Dermis microvascular lymphatic vessel endothelial cell (primary cell): Measurements from ENCODE around the gene NRXN2. TPM values are rescaled to one million over a fixed set of nuclear protein-coding genes. Genes with fewer than 3 reads are reported as not detected.
A peak's percentile ranks its signal among the peaks of the same experiment; 100 is the strongest.

Experiments used
- DNase-seq, 2 donors: peaks; one replicate each; pipeline versions ENCODE4 v3.0.0 to v3.0.0-alpha.2; 2010; ENCODE audit warnings: low read depth in 2 of 2
- total RNA-seq: library from RNA; depleted of rRNA; stranded (reverse); fragments of >200 nt; gene quantifications from 2 replicates; pipeline ENCODE4 v1.2.1, GENCODE V29; 2014

Gene NRXN2
- total RNA-seq = not detected in 2 replicates

DNA sequence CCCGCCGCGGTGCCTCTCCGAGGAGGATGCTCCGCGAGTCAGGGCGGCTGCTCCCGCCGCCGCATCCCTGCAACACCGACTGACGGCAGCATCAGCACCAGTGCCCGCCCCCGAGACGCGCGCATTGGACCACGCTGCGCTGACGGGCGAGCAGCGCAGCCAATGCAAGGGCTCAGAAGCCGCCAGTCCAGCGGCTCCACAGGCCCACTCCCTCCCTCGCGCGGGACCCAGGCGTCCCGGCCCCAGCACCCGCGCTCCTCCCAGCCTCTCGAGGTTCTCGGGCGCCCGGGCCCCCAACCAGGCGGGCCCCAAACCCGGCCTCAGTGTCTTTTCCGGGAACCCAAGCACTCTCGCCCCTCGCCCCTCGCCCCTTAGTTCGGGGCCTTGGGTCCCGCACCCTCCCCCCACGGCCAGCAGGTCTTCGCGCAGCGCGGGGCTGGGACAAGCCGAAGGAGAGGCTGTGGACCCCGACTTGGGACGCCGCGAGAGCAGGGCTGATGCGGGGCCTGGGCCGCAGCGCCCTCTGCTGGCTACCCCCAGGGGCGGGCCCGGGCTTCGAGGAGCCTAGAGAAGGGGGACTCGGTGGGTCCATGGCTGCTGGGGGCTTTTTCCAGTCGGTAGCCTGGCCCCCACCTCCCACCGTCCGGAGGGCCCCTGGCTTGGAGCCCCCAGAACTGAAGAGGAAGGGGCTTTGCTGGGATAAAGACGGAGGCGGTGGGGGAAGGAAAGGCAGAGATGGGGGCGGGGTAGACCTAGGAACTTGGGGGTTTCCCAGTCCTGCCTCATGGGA lies at the start of gene NRXN2:
TSS of gene NRXN2 (minus strand) at position 81 of the 790 bp plus-strand sequence. CDS start 9,498 bp downstream, outside the sequence.
- peak; percentile 44 to 78 for DNase-seq

DNA sequence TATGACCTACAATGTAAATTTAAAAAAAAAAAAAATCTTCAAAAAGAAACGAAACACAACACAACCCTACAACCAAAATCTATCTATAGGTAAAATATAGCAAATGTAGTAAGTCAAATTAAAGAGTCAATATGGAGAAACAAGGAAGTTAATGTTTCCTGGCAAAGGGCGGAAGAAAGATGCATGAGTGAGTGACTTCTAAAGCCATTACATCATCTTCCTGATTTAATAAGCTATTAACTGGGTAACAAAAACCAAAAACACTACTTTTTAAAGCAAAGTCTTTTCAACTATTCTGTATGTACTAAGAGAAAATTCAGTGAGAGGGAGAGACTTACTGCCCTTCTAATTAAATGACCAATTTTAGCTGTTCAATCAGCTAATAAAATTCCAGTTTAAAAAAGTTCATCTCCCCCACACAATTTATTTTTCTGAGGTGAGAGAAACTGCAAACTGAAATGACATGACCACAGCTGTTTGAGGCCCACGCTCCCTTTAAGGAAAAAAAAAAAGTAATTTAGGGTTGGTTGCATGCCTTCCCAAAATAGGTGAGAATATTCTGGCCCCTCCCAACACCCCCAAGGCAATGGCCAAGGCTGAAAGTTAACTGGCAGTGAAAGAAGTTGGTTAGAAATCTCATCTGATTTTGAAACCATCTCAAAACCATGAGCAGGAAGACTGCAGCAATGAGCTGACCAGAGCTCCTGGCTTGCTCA lies 49.5 kb upstream of the NRXN2 start:
- DNase-seq = peak in 1 of 2 donors; percentile 43

DNA sequence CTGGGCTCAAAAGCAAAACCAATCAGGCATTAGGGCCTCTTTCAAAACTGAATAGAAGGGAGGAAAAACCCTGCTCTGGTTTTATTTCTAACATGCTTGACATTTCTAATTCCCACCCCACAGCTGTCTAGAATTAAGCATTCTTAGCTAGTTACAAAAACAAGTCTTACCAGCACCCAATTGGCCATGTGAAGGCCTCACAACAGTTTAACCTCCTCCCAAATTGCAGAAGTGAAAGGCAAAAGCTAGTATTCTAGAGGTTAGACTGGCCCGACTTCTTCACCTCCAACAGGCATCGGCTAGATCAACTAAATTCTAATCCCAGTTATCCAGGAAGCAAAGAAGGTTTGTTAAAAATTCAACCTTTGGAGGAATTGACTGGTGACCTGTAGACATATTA lies 48.9 kb upstream of the NRXN2 start:
- no peak for DNase-seq

- DNase-seq = no peak
Observed at GRCh38 chr11:64770120-64770519, 47.1 kb upstream of the NRXN2 start.

DNA sequence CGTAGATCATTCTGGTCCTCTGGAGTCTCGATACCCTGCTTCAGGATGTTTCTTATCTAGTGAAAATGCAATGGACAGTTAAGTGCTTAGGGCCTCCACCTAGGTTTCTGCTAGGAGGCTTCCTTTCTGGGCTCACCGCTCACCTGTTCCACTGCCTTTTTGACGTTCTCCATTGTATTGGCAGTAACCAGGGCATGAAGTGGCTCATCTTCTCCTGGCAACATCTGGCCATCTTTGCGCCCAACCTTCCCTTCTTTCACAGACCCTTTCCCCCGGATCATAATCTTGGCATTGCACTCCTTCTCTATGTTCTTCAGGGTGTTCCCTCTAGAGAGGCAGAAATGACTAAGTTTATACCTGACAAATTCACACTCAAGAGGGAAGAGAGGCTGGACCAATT lies 46.3 kb upstream of the NRXN2 start:
- DNase-seq = no peak

- DNase-seq = no peak
Observed at GRCh38 chr11:64768300-64768694, 45.3 kb upstream of the NRXN2 start.

DNA sequence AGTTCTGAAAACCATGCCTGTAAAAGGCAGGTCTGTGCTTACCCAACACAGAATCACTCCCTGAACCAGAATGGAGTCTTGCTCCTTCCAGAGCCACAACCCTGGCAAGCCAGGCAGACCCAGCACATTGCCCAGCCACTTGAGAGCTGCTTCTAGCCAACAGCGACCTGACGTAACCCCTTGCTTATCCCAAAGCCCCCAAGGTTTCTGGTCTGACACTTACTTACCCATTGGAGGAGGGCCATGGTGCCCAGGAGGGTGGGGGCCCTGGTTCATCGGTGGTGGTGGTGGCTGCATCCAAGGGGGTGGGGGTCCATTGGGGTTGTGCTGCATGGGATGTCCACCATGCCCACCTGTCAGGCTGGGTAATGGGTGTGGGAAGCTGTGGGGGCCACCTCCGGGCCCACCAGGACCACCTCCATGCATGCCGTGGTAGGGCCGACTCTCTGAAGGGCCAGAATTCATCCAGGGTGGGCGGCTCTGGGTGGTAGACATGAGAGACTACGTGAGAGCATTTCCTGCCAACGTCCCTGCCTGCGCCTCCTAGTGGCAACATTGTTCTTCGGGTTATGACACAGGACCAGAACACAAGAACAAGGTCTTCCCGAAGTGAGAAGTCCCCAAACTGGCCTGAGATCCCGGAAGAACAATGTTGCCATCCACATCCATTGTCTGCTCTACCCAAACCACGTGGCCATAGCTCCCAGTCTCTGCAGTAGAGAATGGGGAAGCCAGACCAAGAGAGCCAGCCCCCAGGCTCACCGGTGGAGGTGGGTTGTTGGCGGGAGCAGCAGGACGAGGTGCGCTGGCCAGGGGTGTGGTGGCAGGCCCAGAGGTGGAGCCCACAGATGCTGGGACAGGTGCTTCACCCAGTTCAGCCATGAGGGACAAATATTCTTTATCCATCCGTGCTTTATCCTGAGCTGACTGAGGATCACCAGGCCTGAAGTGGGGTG lies 44.6 kb upstream of the NRXN2 start:
- DNase-seq = peak in 1 of 2 donors; percentile 75

DNA sequence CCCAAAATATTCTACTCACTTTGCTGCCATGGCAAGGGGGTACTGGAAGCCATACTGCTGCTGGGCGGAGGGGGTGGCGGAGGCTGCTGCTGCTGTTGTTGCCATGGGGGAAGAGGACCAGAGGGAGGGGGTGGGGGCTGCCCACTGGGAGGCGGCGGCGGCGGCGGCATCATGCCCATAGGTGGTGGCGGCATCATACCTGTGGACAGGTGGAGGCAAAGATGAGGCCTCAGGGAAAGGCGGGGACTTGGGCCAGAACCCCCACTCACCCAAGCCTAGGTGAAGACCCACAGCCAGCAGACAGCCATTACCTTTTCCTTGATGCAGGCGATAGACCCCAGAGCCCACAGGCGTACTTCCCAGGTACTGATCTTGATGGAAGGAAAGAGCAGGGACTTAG lies 43.9 kb upstream of the NRXN2 start:
- DNase-seq = no peak

DNA sequence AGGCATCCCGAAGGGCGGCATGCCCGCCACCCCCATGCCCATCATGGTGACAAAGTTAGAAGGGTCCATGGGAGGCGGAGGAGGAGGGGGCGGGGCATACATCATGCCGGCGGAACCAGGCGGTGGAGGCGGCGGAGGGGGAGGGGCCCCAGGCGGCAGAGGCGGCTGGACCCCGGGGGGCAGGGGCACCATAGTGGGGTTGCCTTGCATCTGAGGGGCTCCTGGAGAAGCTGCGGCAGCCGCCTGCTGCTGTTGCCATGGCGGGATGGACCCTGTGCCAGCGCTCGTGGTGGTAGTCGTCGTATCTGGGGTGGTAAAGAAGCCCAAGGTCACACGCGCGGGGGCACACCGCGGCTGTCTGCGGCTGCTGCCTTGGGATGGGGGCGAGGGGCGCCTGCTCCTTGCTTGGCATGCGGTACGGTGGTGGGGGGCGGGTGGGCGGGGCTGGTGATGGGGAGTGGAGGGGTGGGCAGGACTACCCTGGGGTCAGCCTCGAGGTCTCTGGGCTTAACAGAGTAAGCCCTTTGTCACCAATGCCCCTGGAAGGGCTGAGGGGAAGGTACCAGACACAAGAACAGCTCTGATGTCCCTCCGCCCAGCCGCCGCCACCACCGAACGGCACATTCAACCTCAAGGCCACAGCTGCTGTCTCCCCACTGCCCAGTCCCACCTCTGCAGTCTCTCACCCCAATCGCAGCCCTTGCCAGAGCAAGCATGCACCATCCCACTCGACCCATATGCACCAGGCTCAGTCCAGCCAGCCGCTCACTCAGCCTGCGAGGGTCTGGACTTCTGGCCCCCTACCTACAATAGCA lies 43.1 kb upstream of the NRXN2 start:
- DNase-seq = no peak

- DNase-seq = no peak
Observed at GRCh38 chr11:64765291-64765850, 42.4 kb upstream of the NRXN2 start.

DNA sequence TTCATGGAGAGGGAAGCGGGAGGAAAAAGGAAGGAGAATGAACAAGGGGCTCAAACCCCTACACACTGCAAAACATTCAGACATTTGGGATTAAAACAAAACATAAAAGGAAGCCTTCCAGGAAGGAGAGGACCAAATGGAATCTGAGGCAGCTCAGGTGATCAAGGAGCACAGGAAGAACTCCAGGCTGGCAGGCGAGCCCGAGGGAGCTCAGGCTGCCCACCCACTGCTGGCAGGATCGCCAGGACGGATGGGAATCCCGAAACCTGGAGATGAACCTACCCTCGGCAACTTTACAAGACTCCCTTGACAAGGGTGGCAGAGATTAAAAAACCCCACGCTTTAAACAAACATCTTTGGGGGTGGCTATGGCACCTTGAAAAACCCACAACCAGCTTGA lies 41.8 kb upstream of the NRXN2 start:
- no peak for DNase-seq

DNA sequence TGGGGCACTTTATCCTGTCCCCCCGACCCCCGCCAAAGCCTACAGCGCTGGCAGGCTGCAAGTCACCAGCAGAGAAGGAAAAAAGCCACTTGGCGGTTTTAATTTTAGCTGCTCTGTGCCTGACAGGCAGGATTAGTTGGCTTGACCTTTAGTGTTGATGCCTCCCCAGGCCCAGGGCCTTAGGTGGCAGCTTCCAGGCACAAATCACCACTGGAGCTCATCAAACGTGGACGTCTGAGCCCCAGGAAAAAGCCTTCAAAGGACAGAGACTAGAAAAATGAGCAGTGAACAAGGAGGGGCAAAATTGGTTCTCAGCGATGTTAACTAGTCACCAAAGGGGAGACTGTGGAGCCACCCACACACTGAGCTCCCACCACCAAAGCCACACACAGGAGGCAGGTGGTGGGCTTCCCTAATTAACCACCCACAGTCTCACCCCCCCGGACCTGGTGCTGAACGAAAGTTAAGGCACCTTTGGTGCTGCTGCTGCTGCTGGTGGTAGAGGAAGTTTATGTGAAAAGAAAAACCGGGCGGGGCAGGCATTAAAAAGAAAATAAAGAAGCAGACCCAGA lies 41.1 kb upstream of the NRXN2 start:
- no peak for DNase-seq

DNA sequence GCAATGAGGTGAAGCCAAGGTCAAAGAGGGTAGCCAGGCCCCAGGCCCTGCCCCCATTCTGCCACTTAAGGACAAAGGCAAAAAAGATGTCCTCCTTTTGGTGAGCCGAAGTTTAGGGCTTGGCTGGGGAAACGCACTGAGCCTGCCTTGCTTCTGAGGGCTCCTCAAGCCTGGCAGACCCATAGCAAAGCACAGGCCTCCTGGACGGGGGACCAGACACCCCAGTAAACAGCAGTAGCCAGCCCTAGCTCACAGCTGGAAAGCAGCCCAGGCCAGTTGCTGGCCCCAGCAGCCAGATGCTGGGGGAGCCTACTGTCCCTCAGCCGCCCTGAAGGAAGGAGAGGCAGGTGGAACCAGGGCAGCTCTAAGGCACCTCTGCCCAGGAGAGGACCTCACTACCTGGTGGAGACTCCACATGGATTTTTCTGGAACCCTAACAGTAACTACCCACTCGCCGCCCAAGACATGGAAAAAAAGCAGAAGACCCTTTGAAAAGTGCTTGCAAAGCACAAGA lies 40.6 kb upstream of the NRXN2 start:
- DNase-seq = no peak

DNA sequence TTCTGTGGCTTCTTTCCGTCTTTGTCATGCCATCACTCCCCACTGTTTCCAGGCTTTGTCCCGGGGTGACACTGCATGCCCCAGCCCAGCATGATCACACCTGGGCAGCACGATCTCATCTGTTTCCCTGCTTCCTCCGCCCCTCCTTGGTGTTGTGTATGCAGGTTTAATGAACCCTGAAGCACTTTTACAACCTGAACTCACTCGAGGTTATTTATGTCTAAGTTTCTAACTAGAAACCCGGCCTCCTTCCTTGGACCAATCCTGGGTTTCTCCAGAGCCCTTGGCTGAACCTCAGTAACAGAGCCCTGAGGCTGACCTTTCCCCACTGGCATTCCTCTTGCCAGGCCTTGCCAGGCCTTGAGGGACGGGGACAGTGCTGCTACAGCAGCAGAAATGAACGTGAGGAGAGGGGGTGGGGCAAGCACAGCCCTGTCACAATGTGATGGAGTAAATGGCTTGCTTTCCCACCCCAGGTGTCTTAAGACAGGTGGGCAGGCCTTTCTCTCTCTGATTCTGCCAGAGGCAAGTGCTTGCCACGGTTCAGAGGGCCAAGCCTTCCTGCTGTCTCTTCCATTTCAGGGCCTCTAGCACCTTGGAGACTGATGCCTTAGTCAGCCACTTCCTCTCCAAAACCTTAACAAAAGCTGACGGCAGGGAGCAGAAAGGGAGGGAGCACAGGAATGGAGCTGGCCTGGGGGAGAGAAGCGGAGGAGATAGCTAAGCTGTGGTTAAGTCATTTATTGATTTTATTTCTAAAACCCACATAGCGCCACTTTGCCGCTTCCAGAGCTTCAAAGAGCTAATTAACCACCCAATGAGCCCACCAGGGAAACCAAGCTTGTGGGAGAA lies 39.9 kb upstream of the NRXN2 start:
- peak in 1 of 2 donors; percentile 61 for DNase-seq

GRCh38 chr11:64762277-64762673 lies 39.3 kb upstream of the NRXN2 start:
- no peak for DNase-seq

GRCh38 chr11:64760759-64761420 lies 37.9 kb upstream of the NRXN2 start:
- no peak for DNase-seq

DNA sequence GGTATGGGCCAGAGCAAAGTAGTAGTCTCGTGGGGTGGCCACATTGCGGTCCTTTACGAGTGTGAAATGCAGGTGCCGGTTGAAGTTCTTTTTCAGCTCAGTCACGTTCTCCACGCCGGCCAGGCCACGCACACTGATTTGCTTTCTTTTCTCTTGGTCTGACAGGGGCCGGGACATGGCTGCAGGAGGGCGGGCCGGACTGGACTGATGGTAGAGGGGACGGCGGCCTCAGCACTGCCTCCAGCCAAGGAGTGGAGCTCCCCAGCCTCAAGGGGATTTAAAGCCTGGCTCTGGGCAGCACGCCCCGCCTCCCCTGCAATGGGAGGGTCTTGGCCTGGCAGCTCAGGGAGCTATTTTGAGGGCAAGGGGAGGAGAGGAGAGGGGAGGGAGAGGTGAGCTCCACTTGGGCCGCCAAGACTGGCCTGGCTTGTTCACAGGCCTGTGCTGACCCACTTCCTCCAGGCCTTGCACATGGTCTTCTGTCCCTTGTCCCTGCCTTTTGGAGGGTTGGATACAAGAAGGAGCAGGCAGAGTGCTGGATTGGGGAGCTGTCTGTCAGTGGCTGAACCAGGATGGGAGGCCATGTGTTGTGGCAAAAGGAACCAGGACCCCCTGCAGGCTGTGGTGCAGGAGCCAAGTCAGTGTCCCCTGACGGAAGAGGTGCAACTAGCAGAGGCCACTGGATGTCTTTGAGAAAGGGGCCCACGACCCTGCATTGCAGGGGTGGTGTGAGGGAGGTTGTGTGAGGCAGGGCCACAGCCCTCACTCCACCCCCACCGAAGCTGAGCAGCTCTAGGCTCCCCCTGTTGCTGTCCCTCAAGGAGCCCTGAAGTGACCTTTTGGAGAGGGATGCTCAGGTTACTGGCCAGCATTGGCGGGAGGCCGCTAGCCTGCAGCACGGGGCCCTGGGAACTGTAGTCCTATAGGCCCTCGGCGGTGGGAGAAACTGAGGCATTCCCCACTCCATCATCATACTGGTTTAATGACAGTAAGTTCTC lies 37.0 kb upstream of the NRXN2 start, which contains the start of gene PYGM:
TSS of gene PYGM (minus strand) at position 253 of the 998 bp plus-strand sequence. CDS start at position 177, 76 bp downstream.
- no peak for DNase-seq
